Pancreas (tissue), 10 donors: Measurements from ENCODE around the gene MAP2K6. TPM values are rescaled to one million over a fixed set of nuclear protein-coding genes. Genes with fewer than 3 reads are reported as not detected.

Source experiments
- ATAC-seq, 4 donors: fragments of 200-7000 bp; cut with Tn5 transposase; one replicate each; pipeline versions ENCODE4 v1.8.0 to v1.9.1; 2020; ENCODE audit warnings: mild to moderate bottlenecking in 4 of 4, moderate library complexity in 4 of 4
- DNase-seq, 6 donors: peaks; one replicate each; pipeline ENCODE4 v3.0.0-alpha.2; 2020
- FAIRE-seq: peaks from 2 replicates; lab custom pipeline; 2012; peaks lifted over from hg19 to GRCh38; lab: Jason Lieb, UNC
- H3K27ac ChIP-seq, 4 donors: fragments of 200-600 bp; sonication (generic); 1 replicate in 3 of 4; 2 replicates in 1 of 4; pipeline versions ENCODE4 v1.5.0 to v1.8.0; 2020
- H3K27me3 ChIP-seq, 4 donors: fragments of 200-600 bp; one replicate each; pipeline ENCODE4 v1.8.0; 2021
- H3K36me3 ChIP-seq, 3 donors: fragments of 200-600 bp; sonication (generic) in 1 of 3; one replicate each; pipeline versions ENCODE4 v1.5.0 to v1.8.0; 2020 to 2021
- H3K4me1 ChIP-seq, 3 donors: fragments of 200-600 bp; one replicate each; pipeline ENCODE4 v1.8.0; 2021
- H3K4me3 ChIP-seq, 4 donors: fragments of 200-600 bp; sonication (generic) in 2 of 4; one replicate each; pipeline versions ENCODE4 v1.5.0 to v1.8.0; 2020 to 2021
- H3K9me3 ChIP-seq, 4 donors: fragments of 200-600 bp; one replicate each; pipeline ENCODE4 v1.8.0; 2021
- CTCF ChIP-seq, 4 donors: fragments of 200-600 bp; sonication (generic) in 3 of 4; IDR thresholded peaks; one replicate each; pipeline versions ENCODE4 v1.5.0 to v1.8.0; 2021; ENCODE audit warnings: antibody characterized with exemption in 4 of 4
- WGBS, 2 donors: extraction: QIAGEN DNeasy Blood & Tissue Kit; methylation state at CpG; one replicate each; pipeline ENCODE4 v1.1.7; 2013; 5-methylcytosine and 5-hydroxymethylcytosine counted together
- intact Hi-C, 3 donors: fragments of 100-400 bp; cut with DNase I; formaldehyde crosslinking; loops; one replicate each; pipeline versions ENCODE4 v1.11.1 to v1.14.2; 2022
- polyA plus RNA-seq, 2 donors: library from polyadenylated mRNA; stranded (reverse); fragments of 200-250 nt; gene quantifications; one replicate each; pipeline ENCODE4 v1.2.3, GENCODE V29; 2013
- total RNA-seq, 6 donors: library from RNA; stranded (reverse); fragmentation: NEBNext Ultra II Directional in 4 of 6; extraction: Animal tissue kit (Norgen Biotek cat#: 25700) in 4 of 6; gene quantifications; one replicate each; pipeline versions ENCODE4 v1.2.1 to v1.2.4, GENCODE V29; 2021 to 2023
- donor health status: healthy with polysubstance abuse.
- donor health status: DM: no; HTN: no; CAD: no; lungs with moderate emphysema.
- donor health status: DM: no; HTN: no; CAD: no.
- donor health status: control.
- donor health status: control.
- donor health status: Bipolar disorder and iron deficiency.
- donor health status: DM: yes; HTN: yes; CAD: no.
- donor health status: DM: no; HTN: no; CAD: no.
- donor health status: DM: no; HTN: no; CAD: no.
- donor health status: DM: yes; HTN: yes; CAD: no.

The MAP2K6 gene
- total and polyA plus RNA-seq, 8 donors = 6.2 to 12.9 (median 9.0) TPM

GRCh38 chr17:69489313-69489712 lies 74.8 kb downstream of the MAP2K6 start:
- intact Hi-C loops = no loop called here
- FAIRE-seq = no peak

GRCh38 chr17:69492410-69493071 lies 78.0 kb downstream of the MAP2K6 start:
- DNase-seq (no peak), ATAC-seq (no peak), FAIRE-seq (no peak)
- Histone ChIP-seq H3K36me3 (no peaks in the 10 kb centered on the region), H3K27ac (no peak overlapping the region), H3K27me3 (no peaks in the 10 kb centered on the region), H3K4me3 (no peak overlapping the region), H3K9me3 (no peaks in the 10 kb centered on the region), H3K4me1 (no peaks in the 10 kb centered on the region)
- WGBS, 2 donors = 67 to 69% methylated on average over 3 of the region's 3 CpGs
- no peak for TF ChIP-seq CTCF (IDR thresholded peaks at IDR 0.05)
- intact Hi-C loops = no loop called here

More at GRCh38 chr17:69489313-69489712, 74.8 kb downstream of the MAP2K6 start:
- Histone ChIP-seq H3K27me3 (no peaks in the 10 kb centered on the region), H3K9me3 (no peaks in the 10 kb centered on the region), H3K4me3 (no peak overlapping the region), H3K36me3 (no peaks in the 10 kb centered on the region), H3K4me1 (peaks cover 0 to 8% (median 0%) of the 10 kb centered on the region in 3 donors), H3K27ac (no peak overlapping the region)
- WGBS, 2 donors = 91% methylated on average over 4 of the region's 4 CpGs
- no peak for DNase-seq
- no peak for TF ChIP-seq CTCF (IDR thresholded peaks at IDR 0.05)
- no peak for ATAC-seq

GRCh38 chr17:69495787-69496186 lies 81.3 kb downstream of the MAP2K6 start:
- Histone ChIP-seq H3K27me3 (no peaks in the 10 kb centered on the region), H3K36me3 (no peaks in the 10 kb centered on the region), H3K4me1 (peaks cover 3 to 8% (median 4%) of the 10 kb centered on the region in 3 donors), H3K9me3 (no peaks in the 10 kb centered on the region), H3K4me3 (no peak overlapping the region), H3K27ac (no peak overlapping the region)
- ATAC-seq (no peak), FAIRE-seq (no peak), DNase-seq (no peak)
- intact Hi-C loops = no loop called here
- TF ChIP-seq CTCF (IDR thresholded peaks at IDR 0.05) = no peak
- 97 to 98% methylated on average over 5 of the region's 5 CpGs for WGBS, 2 donors

DNA sequence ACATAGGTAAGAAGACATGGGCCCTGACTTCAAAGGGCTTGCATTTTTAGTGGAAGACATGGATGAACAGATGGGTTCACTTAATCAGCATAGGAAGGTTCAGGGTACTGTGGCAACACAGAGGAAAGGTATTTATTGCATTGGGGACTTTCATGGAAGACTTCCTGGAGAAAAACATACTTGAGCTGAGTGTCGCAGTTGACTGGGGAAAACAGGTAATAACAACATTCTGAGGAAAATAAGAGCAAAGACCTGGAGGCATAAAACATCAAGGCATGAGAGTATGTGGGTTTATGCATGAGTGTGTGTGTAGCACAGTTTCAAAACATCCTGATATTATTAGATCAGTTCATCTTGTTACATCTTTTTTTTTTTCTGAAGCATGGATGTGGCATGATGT lies 82.7 kb downstream of the MAP2K6 start:
- intact Hi-C loops = no loop called here
- no peak for DNase-seq
- WGBS, 2 donors = 96 to 97% methylated on average over 1 of the region's 1 CpG

More for the DNA sequence above, 82.7 kb downstream of the MAP2K6 start:
- no peaks in the 10 kb centered on the region for H3K9me3 ChIP-seq
- peaks cover 11 to 18% (median 12%) of the 10 kb centered on the region in 3 donors for H3K4me1 ChIP-seq
- no peaks in the 10 kb centered on the region for H3K27me3 ChIP-seq
- no peak for ATAC-seq
- no peaks in the 10 kb centered on the region for H3K36me3 ChIP-seq
- no peak overlapping the region for H3K27ac ChIP-seq
- no peak overlapping the region for H3K4me3 ChIP-seq
- FAIRE-seq = no peak
- TF ChIP-seq CTCF (IDR thresholded peaks at IDR 0.05) = no peak
